Activated CD8-positive, alpha-beta memory T cell treated with anti-CD3 and anti-CD28 coated beads, Interleukin-2, amount 50 U/mL, for 24 hours (primary cell): ENCODE measurements around the gene PELI2.

Experiments used
- DNase-seq: peaks from one replicate; pipeline ENCODE4 v3.0.0-alpha.2; 2020; ENCODE audit errors: extremely low read depth

PELI2 gene

GRCh38 chr14:56117765-56118610, at the start of gene PELI2:
PELI2 (plus strand) TSS chr14:56118411; CDS start chr14:56118661, 250 bp downstream.
- DNase-seq, result peak; percentile 9

DNA sequence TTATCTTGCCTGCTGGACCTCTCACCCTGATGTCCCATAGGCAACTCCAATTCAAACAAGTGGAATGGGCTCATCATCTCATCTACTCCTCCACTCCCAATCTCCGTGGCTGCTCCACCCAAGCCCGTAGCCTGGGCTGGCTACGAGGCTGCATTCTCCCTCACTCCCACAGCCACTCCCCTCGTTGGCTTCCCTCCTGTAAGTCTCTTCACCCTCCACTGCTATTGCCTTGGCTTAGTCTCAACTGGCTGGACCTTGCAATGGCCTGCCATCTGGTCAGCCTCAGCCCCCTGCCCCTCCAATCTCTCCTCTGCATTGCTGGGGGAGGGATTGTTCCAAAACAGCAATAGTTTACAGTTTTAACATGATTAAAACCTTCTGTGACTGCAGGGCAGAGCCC, 44.4 kb upstream of the PELI2 start:
- no peak for DNase-seq

DNA sequence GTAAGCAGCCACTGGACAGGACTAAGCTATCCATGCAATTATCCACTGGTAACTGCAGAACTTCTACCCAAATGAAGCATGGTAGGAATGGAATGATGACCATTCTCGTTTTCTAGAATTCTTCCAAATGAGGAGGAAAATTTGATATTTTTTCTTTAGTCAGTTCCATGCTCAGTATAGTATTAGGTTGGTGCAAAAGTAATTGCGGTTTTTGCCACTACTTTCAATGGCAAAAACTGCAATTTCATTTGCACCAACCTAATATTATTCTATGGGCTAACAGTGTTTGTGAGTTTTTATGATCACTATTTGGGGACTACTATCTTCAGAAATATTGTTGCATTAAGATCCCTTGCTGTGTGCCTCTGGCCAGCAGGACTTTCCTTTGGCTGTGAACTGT, 42.9 kb upstream of the PELI2 start:
- no peak for DNase-seq

GRCh38 chr14:56081139-56081538, 37.1 kb upstream of the PELI2 start:
- DNase-seq, result no peak

DNA sequence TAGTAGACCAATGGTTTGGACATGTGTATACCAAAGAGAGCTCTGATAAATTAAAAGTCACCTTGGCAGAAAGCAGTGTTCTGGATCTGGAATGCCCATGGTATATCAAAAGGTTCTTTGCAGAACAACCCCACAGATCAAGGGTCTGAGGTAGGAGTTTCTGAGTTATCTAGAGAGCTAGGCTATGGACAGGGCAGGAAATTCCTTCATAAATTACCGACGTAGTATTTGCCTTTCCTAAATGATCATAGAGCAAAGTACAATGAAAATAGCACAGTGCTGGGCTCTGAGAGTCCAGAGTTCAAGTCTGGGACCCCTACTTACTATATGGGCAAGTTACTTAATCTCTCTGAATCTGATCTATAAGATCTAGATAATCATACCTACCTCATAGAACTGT, 35.3 kb upstream of the PELI2 start:
- DNase-seq, result no peak

DNA sequence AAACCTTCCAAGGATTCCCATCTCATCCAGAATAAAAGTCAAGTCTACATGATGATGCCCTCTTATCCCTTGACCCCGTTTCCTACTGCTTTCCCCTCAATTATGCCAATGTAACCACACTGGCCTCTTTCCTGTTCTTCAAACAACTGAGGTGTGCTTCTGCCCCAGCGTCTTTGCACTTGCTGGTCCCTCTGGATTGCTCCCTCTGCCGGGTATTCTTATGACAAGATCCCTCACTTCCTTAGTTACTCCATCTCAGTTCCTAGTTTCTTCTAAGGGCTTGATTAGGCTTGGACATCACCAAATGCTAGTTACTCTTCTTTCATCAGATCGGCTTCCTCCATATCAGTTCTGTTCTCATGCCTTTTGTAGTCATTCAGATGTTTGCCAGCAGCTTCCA, 32.7 kb upstream of the PELI2 start:
- DNase-seq, result no peak

GRCh38 chr14:56087671-56088471, 30.3 kb upstream of the PELI2 start:
- DNase-seq, result no peak

DNA sequence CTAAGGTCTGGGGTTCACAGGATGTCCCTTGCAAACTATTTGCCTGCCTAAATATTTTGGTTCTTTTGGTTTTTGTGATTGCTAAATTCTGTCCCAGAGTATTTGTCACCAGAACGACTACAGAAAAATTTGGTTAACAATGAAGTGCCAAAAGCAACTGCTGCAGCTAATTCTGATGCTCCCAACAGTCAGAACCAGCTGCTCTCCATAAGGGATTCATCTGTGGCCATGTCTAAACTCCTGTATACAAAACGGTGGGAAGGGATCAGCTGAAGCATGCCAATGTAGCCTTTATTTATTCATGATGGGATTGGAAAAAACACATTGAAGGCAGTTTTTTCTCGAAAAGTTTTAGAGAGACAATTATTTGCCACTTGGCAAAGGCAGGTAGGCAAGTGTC, 29.3 kb upstream of the PELI2 start:
- no peak for DNase-seq

DNA sequence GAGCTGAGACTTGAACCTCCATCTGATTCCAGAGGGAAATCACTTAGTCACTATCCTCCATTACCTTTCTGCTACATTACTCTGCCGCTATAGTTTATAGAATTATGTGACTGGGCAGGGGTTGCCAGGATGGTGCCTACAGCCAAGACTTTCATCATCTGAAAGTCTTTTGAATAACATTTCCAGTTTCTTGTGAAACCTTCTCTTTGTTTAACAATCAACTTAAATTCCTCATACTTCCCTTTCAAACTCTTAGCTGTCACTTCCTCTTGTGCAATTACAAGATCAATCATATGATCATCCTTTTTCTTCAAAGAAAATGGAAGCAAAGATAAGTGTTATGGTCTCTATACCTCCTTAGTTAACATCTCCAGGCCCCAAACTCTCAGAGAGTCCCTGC, 25.4 kb upstream of the PELI2 start:
- DNase-seq, result no peak

- DNase-seq, result no peak
Observed at GRCh38 chr14:56094076-56094475, 24.1 kb upstream of the PELI2 start.

DNA sequence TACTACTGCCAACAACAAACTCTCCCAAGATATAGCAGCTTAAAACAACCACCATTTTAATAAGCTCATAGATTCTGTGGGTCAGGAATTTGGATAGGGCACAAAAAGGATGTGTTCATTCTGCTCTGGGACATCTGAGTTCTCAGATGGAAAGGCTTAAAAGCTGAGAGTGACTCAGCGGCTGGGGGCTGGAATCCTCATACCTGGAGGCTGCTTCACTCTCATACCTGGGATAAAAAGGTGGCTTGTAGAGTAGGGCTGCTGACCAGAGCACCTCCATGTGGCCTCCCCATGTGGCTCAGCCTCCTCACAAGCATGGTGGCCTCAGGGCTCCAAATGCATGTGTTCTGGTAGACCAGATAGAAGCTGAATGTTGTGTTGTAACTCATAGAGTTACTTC, 20.2 kb upstream of the PELI2 start:
- no peak for DNase-seq

DNA sequence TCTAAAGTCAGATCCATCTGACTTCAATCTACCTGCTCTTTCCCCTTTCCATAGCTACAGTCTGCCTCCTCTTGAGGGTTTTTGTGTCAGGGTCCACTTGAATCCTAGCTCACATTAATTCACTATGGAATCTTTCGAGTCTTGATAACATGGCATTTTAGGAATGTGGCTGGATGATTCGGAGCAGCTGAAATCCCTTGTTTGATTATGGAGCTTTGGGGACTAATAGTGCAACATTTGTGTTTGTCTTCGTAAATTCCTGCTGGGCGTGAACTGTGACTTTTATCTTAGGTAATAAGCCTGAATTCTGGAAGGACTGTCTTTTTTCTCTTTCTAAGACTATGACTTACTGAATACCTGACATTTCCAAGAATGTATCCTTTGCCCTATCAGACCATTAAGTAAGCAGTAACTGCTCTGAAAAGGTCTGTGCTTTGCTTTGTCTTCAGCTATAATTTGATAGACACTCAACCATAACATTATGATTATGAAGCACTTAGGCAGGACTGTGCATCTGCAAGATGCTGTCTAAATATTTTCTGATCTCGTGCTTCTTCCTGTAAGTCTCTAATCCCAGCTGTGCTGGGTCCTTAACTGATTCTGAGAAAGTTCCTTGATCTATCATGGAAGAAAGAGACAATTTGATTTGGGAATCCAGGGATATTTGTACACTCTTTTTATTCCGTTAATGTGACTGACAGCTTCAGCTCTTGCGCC, 19.0 kb upstream of the PELI2 start:
- no peak for DNase-seq

GRCh38 chr14:56100556-56100955, 17.7 kb upstream of the PELI2 start:
- DNase-seq, result no peak

DNA sequence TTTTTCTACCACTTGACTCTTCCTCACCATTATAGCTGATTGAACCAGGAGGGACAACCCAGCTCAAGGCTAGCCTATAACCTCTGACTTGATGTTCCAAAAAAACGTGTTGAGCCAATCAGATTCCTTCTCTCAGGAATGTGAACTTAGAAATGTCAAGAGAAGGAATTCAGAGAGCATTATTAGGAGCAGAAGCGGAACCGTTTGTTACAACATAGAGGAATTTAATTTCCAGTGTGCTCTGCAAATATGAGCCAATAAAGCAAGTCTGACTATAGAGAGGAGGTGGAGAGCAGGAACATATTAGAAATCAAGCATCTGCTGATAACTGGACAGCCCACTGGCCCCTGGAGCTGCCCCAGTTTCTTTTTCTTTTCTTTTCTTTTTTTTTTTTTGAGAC, 15.3 kb upstream of the PELI2 start:
- DNase-seq, result no peak

DNA sequence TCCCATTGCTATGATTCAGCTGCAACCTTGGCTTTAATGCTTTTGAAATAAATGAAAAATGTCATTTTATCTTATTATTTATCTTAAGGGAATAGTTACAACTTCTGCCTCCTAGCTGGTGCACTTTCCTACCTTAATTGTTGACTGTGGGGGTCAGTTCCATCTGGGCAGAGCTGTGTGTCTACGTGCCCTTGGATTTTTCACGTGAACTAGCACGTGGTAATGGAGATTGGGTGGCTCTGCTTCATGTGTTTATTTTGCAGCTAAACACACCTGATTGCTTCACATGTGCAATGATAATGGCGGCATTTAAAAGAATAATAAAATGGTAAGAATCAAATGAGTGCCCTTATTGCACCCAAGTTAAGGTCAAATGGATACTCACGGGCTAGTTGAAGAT, 10.6 kb upstream of the PELI2 start:
- no peak for DNase-seq

DNA sequence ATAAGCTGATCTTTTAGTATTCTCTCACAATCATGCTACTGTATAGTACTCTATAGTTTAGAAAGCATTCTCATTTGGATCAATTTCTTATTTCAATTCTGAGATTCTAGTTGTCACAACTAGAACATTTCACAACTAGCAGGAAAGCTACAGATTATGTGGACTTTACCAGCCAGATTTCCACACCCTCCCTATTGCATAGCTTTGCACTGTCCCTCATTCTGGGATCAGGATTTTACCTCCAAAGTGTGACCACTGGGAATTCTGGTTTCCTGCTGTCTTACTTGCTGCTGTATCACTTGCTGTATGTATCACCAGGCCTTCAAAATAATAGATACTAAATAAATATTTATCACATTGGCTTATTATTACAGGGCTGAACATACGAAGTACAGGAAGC, 10.2 kb upstream of the PELI2 start:
- no peak for DNase-seq

GRCh38 chr14:56112781-56113180, 5.4 kb upstream of the PELI2 start:
- DNase-seq, result no peak

GRCh38 chr14:56115334-56115870, 2.8 kb upstream of the PELI2 start:
- DNase-seq, result no peak

GRCh38 chr14:56115976-56116893, 2.0 kb upstream of the PELI2 start:
- no peak for DNase-seq

DNA sequence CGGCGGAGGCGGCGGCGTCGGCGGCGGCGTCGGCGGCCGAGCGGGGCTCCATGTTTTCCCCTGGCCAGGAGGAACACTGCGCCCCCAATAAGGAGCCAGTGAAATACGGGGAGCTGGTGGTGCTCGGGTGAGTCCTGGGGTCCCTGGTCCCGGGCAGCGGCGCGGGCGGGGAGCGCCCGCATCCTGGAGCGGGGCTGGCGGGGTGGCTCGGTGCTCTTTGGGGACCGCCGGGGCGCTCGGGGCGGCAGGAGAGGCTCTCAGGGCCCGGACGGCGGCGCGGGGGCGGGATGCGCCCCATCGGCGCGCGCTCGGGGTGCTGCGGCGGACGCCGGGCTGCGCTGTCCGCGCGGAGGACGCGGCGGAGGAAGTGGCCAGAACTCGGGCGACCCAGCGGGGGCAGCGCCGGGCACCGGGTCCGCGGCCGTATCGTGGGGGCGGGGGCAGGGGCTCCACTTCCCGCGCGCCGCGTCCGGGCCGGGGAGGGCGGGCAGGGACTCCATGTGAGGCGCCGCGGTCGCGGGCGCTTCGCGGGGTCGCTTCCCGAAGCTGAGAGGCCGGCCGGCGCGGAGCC, 485 bp downstream of the PELI2 start:
- no peak for DNase-seq
